ENCODE data around the gene AGGF1.

DNA sequence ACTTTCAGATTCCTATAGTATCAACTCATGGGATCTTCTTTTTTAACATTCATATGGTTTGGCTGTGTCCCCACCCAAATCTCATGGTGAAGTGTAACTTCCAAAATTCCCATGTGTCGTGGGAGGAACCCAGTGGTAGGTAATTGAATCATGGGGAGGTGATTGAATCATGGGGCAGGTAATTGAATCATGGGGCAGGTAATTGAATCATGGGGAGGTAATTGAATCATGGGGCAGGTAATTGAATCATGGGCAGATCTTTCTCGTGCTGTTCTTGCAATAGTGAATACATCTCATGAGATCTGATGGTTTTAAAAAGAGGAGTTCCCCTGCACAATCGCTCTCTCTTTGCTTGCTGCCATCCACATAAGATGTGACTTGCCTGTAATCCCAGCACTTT, 21.8 kb upstream of the AGGF1 start:
- TF ChIP-seq, protein P1, sequence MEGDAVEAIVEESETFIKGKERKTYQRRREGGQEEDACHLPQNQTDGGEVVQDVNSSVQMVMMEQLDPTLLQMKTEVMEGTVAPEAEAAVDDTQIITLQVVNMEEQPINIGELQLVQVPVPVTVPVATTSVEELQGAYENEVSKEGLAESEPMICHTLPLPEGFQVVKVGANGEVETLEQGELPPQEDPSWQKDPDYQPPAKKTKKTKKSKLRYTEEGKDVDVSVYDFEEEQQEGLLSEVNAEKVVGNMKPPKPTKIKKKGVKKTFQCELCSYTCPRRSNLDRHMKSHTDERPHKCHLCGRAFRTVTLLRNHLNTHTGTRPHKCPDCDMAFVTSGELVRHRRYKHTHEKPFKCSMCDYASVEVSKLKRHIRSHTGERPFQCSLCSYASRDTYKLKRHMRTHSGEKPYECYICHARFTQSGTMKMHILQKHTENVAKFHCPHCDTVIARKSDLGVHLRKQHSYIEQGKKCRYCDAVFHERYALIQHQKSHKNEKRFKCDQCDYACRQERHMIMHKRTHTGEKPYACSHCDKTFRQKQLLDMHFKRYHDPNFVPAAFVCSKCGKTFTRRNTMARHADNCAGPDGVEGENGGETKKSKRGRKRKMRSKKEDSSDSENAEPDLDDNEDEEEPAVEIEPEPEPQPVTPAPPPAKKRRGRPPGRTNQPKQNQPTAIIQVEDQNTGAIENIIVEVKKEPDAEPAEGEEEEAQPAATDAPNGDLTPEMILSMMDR (IDR thresholded peaks at IDR 0.05): no peak
- no peak for TF ChIP-seq POLR2A (IDR thresholded peaks at IDR 0.05)

All from adrenal gland (tissue), 5 donors.